SK-MEL-5 (cell line): ENCODE results near the gene AKR7A3. TPM values are rescaled to one million over a fixed set of nuclear protein-coding genes. Genes with fewer than 3 reads are reported as not detected.
"Not testable (repeated sequence)": the region's sequence is repeated elsewhere in the genome, so short reads cannot be mapped to it uniquely, and the experiment has no call there.

Experiments
- DNase-seq: peaks from one replicate; pipeline ENCODE4 v3.0.0-alpha.2; 2016; ENCODE audit warnings: low read depth, low spot score
- in situ Hi-C: cut with HindIII; loops from 2 replicates; pipeline ENCODE4 v1.10.0; 2016; ENCODE audit warnings: low sequenced_read_pairs, high pct_unique_total_duplicates, low pct_unique_long_range_greater_than_20kb
- polyA plus RNA-seq, 2 experiments: library from polyadenylated mRNA; depleted of rRNA; stranded (reverse); fragments of >200 nt; gene quantifications; 2 replicates each; pipeline ENCODE4 v1.2.3, GENCODE V29; 2015
- total RNA-seq: library from RNA; depleted of rRNA; stranded (reverse); fragments of >200 nt; shearing (Covaris generic); gene quantifications from 2 replicates; pipeline ENCODE4 v1.2.3, GENCODE V29; 2014; rRNA removed

AKR7A3 gene
- 0.21 and 0.27 TPM in 2 replicates for total RNA-seq
- polyA plus RNA-seq (2015; cell fraction: cytosol; rRNA removed) = 0.10 and 0.31 TPM in 2 replicates
- 0.91 and 1.0 TPM in 2 replicates for polyA plus RNA-seq (2015; cell fraction: nucleus; rRNA removed)

- DNase-seq, in situ Hi-C loops: not testable (repeated sequence)
Observed at GRCh38 chr1:19288324-19289241, at the start of gene AKR7A3. Gene AKR7A3, minus strand, starts transcription at chr1:19288770. Its CDS starts 61 bp downstream, at chr1:19288709.

- no peak for DNase-seq
- in situ Hi-C loops = no loop called here
Observed at GRCh38 chr1:19338323-19338762, 49.8 kb upstream of the AKR7A3 start.

GRCh38 chr1:19337289-19337688 is 48.7 kb upstream of the AKR7A3 start:
- DNase-seq = no peak
- in situ Hi-C loops = no loop called here

GRCh38 chr1:19336543-19336942 is 48.0 kb upstream of the AKR7A3 start:
- in situ Hi-C loops = no loop called here
- DNase-seq = no peak

GRCh38 chr1:19333587-19334354 is 45.2 kb upstream of the AKR7A3 start:
- in situ Hi-C loops = no loop called here
- DNase-seq = no peak

GRCh38 chr1:19332832-19333231 is 44.3 kb upstream of the AKR7A3 start:
- DNase-seq = no peak
- in situ Hi-C loops = no loop called here

- no peak for DNase-seq
- in situ Hi-C loops = no loop called here
Observed at GRCh38 chr1:19331262-19331878, 42.8 kb upstream of the AKR7A3 start.

GRCh38 chr1:19330449-19331135 is 42.0 kb upstream of the AKR7A3 start:
- in situ Hi-C loops = no loop called here

GRCh38 chr1:19329611-19330010 is 41.0 kb upstream of the AKR7A3 start:
- no peak for DNase-seq
- in situ Hi-C loops = no loop called here

More at GRCh38 chr1:19330449-19331135, 42.0 kb upstream of the AKR7A3 start:
- DNase-seq = no peak

GRCh38 chr1:19329188-19329587 is 40.6 kb upstream of the AKR7A3 start:
- DNase-seq = no peak
- in situ Hi-C loops = no loop called here

- in situ Hi-C loops = no loop called here
- no peak for DNase-seq
Observed at GRCh38 chr1:19328486-19328885, 39.9 kb upstream of the AKR7A3 start.

GRCh38 chr1:19327736-19328135 is 39.2 kb upstream of the AKR7A3 start:
- in situ Hi-C loops = no loop called here
- no peak for DNase-seq

- in situ Hi-C loops = no loop called here
- no peak for DNase-seq
Observed at GRCh38 chr1:19327301-19327700, 38.7 kb upstream of the AKR7A3 start.

GRCh38 chr1:19326748-19327065 is 38.1 kb upstream of the AKR7A3 start:
- DNase-seq = no peak

GRCh38 chr1:19325958-19326747 is 37.6 kb upstream of the AKR7A3 start:
- in situ Hi-C loops = no loop called here

More at GRCh38 chr1:19326748-19327065, 38.1 kb upstream of the AKR7A3 start:
- in situ Hi-C loops = no loop called here

GRCh38 chr1:19325368-19325957 is 36.9 kb upstream of the AKR7A3 start:
- no peak for DNase-seq
- in situ Hi-C loops = no loop called here

More at GRCh38 chr1:19325958-19326747, 37.6 kb upstream of the AKR7A3 start:
- DNase-seq = no peak
